ENCODE data around the gene DSCAM.

Gene DSCAM

GRCh38 chr21:40179166-40179565, 667.8 kb downstream of the DSCAM start:
- no peak for DNase-seq (ENCODE audit: low read depth in 2 of 2)

GRCh38 chr21:40178726-40179125, 668.2 kb downstream of the DSCAM start:
- DNase-seq (ENCODE audit: low read depth in 2 of 2) = no peak

GRCh38 chr21:40177979-40178378, 669.0 kb downstream of the DSCAM start:
- DNase-seq (ENCODE audit: low read depth in 2 of 2) = no peak

- DNase-seq (ENCODE audit: low read depth in 2 of 2) = no peak
Observed at GRCh38 chr21:40176724-40177123, 670.2 kb downstream of the DSCAM start.

GRCh38 chr21:40173816-40174215, 673.1 kb downstream of the DSCAM start:
- DNase-seq (ENCODE audit: low read depth in 2 of 2) = no peak

GRCh38 chr21:40169971-40170370, 677.0 kb downstream of the DSCAM start:
- no peak for DNase-seq (ENCODE audit: low read depth in 2 of 2)

- no peak for DNase-seq (ENCODE audit: low read depth in 2 of 2)
Observed at GRCh38 chr21:40166291-40166843, 680.6 kb downstream of the DSCAM start.

GRCh38 chr21:40165773-40166070, 681.2 kb downstream of the DSCAM start:
- no peak for DNase-seq (ENCODE audit: low read depth in 2 of 2)

- no peak for DNase-seq (ENCODE audit: low read depth in 2 of 2)
Observed at GRCh38 chr21:40164905-40165772, 681.8 kb downstream of the DSCAM start.

GRCh38 chr21:40162075-40162474, 684.9 kb downstream of the DSCAM start:
- no peak for DNase-seq (ENCODE audit: low read depth in 2 of 2)

- DNase-seq (ENCODE audit: low read depth in 2 of 2) = no peak
Observed at GRCh38 chr21:40160911-40161310, 686.0 kb downstream of the DSCAM start.

- DNase-seq (ENCODE audit: low read depth in 2 of 2) = no peak
Observed at GRCh38 chr21:40158366-40158765, 688.6 kb downstream of the DSCAM start.

GRCh38 chr21:40155563-40155962, 691.4 kb downstream of the DSCAM start:
- DNase-seq (ENCODE audit: low read depth in 2 of 2) = no peak

- DNase-seq (ENCODE audit: low read depth in 2 of 2) = no peak
Observed at GRCh38 chr21:40153351-40153750, 693.6 kb downstream of the DSCAM start.

GRCh38 chr21:40152476-40152875, 694.5 kb downstream of the DSCAM start:
- DNase-seq (ENCODE audit: low read depth in 2 of 2) = no peak

- DNase-seq (ENCODE audit: low read depth in 2 of 2) = no peak
Observed at GRCh38 chr21:40151611-40152010, 695.3 kb downstream of the DSCAM start.

GRCh38 chr21:40146216-40146837, 700.6 kb downstream of the DSCAM start:
- DNase-seq (ENCODE audit: low read depth in 2 of 2) = no peak

GRCh38 chr21:40143822-40144525, 703.0 kb downstream of the DSCAM start:
- no peak for DNase-seq (ENCODE audit: low read depth in 2 of 2)

- DNase-seq (ENCODE audit: low read depth in 2 of 2) = no peak
Observed at GRCh38 chr21:40141621-40142020, 705.3 kb downstream of the DSCAM start.

GRCh38 chr21:40140675-40141074, 706.3 kb downstream of the DSCAM start:
- DNase-seq (ENCODE audit: low read depth in 2 of 2) = no peak

GRCh38 chr21:40139636-40140035, 707.3 kb downstream of the DSCAM start:
- DNase-seq (ENCODE audit: low read depth in 2 of 2) = no peak

- no peak for DNase-seq (ENCODE audit: low read depth in 2 of 2)
Observed at GRCh38 chr21:40136571-40136970, 710.4 kb downstream of the DSCAM start.
